Hepatocyte (in vitro differentiated cells): Measurements from ENCODE around the gene RABGAP1L.

Experiments
- CTCF ChIP-seq: fragments of 200-600 bp; sonication (generic); IDR thresholded peaks from 2 replicates; pipeline ENCODE4 v1.5.1; 2016; ENCODE audit warnings: antibody characterized with exemption, mild to moderate bottlenecking; ENCODE audit not compliant: poor library complexity
- EZH2 ChIP-seq: fragments of 200-600 bp; sonication (generic); IDR thresholded peaks from 2 replicates; pipeline ENCODE4 v1.6.1; 2016; ENCODE audit warnings: antibody characterized with exemption, mild to moderate bottlenecking, borderline replicate concordance
- EZH2phosphoT487 ChIP-seq: fragments of 200-600 bp; sonication (generic); IDR thresholded peaks from one replicate; pipeline ENCODE4 v1.6.1; 2018; ENCODE audit warnings: antibody characterized with exemption, mild to moderate bottlenecking, low read depth, moderate library complexity; ENCODE audit not compliant: unreplicated experiment, severe bottlenecking

DNA sequence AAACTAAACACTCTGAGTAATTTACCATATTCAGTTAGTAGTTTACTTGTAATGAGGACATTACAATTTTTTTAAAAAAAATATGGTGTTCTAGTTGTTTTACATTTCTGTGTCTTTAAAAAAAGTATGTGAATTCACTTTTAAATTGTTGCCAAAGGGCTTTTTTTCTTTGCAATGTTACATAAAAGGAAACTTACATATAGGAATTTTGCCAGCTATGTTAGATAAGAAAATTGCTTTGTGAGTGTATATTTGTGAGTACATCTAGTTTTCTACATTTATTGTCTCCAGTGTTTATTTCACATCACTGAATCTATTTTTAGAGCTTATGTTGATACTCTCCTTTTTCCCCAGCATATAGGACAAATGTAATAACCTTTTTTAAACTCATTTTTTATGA lies 495.2 kb downstream of the RABGAP1L start:
- TF ChIP-seq CTCF (no peak), EZH2phosphoT487 (no peak), EZH2 (no peak)
